ENCODE measurements around the gene RUNX2.
"Not testable (repeated sequence)": the region's sequence is repeated elsewhere in the genome, so short reads cannot be mapped to it uniquely, and the experiment has no call there.

RUNX2 gene

DNA sequence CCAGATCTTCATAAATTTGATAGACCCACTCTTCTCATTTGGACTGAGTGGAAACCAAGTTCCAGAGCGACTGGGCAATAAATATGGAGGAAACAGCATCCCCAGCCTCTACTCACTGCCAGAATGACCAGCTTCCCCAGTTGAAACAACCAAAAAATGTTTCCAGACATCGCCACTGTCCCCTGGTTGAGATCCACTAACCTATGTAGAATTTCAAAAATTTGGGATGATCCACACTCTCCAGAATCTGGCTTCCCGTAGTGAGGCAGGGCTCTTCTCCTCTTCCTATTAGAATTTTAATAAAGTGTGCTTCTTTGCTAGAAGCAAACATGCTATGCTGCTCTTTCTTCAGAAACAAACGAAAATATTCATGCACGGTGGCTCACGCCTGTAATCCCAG lies 336.6 kb downstream of the RUNX2 start:
- no peak for DNase-seq
- TF ChIP-seq POLR2A (IDR thresholded peaks at IDR 0.05; ENCODE audit: low read length), result no peak
- no peak for TF ChIP-seq GATA1 (IDR thresholded peaks at IDR 0.05; ENCODE audit: low read depth, low read length)

GRCh38 chr6:45665859-45666258 lies 337.7 kb downstream of the RUNX2 start:
- no peak for TF ChIP-seq POLR2A (IDR thresholded peaks at IDR 0.05; ENCODE audit: low read length)
- no peak for TF ChIP-seq GATA1 (IDR thresholded peaks at IDR 0.05; ENCODE audit: low read depth, low read length)
- DNase-seq, result no peak

DNA sequence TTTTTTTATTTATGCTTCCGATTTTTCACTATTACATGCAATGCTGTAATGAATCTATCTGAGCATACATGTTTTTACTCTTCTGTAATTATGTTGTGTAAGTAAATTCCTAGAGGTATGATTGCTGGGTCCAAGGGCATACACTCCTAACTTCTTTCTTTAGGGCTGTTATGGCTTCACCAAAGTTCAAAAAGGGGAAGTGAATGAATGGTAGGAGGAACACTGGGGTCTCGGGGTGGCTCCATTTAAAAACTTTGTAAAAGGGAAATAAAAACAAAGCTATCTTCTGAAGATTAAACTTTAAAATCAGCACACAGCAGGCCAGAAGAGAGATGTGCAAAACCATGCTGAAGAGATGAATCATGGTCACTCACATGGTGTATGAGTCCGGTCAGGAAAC lies 338.7 kb downstream of the RUNX2 start:
- no peak for DNase-seq
- no peak for TF ChIP-seq POLR2A (IDR thresholded peaks at IDR 0.05; ENCODE audit: low read length)
- TF ChIP-seq GATA1 (IDR thresholded peaks at IDR 0.05; ENCODE audit: low read depth, low read length), result no peak

DNA sequence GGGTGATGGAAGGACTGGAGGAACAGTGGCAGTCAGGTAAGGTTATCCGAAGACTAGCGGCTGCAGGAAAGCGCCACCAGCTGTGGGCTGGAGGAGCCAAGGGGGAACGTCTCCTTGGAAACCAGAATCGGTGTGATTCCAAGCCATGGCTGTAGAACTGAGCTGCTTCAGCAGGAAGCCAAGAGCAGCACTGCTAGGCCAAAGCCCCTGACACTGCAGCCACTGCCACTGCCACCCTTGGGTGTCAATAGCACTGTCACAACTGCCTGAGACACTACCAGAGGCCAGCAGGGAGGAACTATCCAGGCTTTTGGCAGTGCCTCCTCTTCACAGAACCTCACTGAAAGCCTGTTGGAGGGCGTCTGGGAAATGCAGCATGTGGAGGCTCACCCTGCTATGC lies 339.2 kb downstream of the RUNX2 start:
- DNase-seq, result no peak

GRCh38 chr6:45667766-45668165 lies 339.6 kb downstream of the RUNX2 start:
- no peak for DNase-seq
- TF ChIP-seq POLR2A (IDR thresholded peaks at IDR 0.05; ENCODE audit: low read length) (no peak), GATA1 (IDR thresholded peaks at IDR 0.05; ENCODE audit: low read depth, low read length) (no peak)

More for the DNA sequence above, 339.2 kb downstream of the RUNX2 start:
- TF ChIP-seq POLR2A (IDR thresholded peaks at IDR 0.05; ENCODE audit: low read length) (no peak), GATA1 (IDR thresholded peaks at IDR 0.05; ENCODE audit: low read depth, low read length) (no peak)

GRCh38 chr6:45668705-45669104 lies 340.6 kb downstream of the RUNX2 start:
- TF ChIP-seq GATA1 (IDR thresholded peaks at IDR 0.05; ENCODE audit: low read depth, low read length) (no peak), POLR2A (IDR thresholded peaks at IDR 0.05; ENCODE audit: low read length) (no peak)

GRCh38 chr6:45673167-45673566 lies 345.0 kb downstream of the RUNX2 start:
- not testable (repeated sequence) for DNase-seq

More at GRCh38 chr6:45668705-45669104, 340.6 kb downstream of the RUNX2 start:
- DNase-seq, result no peak

DNA sequence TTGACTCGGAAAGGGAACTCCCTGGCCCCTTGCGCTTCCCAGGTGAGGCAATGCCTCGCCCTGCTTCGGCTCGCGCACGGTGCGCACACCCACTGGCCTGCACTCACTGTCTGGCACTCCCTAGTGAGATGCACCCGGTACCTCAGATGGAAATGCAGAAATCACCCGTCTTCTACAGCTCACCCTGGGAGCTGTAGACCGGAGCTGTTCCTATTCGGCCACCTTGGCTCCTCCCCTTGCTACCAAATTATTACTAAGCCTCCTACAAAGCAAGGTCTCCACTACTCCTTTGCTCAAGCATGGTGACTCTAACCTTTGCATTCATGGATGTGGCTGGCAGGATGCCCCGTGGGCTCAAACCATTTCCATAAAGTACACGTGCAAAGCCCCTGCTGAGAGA lies 347.0 kb downstream of the RUNX2 start:
- DNase-seq, result not testable (repeated sequence)

- no peak for DNase-seq
- TF ChIP-seq GATA1 (IDR thresholded peaks at IDR 0.05; ENCODE audit: low read depth, low read length) (no peak), POLR2A (IDR thresholded peaks at IDR 0.05; ENCODE audit: low read length) (no peak)
Observed at GRCh38 chr6:45675634-45676033, 347.5 kb downstream of the RUNX2 start.

DNA sequence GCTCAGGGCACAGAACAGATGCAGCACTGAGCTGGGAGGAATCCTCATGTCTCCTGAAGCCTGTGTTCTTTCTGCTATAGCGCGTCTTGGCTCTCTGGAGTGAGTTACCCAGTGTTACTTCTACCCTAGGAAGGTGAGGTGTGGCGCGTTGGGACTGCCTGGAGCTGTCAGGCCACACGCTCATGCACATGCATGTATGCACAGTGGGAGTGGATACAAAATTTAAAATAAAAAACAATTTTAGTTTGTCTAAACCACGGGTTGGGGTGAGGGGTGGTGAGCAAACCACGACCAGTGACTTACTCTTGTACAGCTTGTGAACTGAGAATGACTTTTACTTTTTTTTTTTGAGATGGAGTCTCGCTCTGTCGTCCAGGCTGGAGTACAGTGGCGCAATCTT lies 348.2 kb downstream of the RUNX2 start:
- TF ChIP-seq POLR2A (IDR thresholded peaks at IDR 0.05; ENCODE audit: low read length) (no peak), GATA1 (IDR thresholded peaks at IDR 0.05; ENCODE audit: low read depth, low read length) (no peak)
- no peak for DNase-seq

DNA sequence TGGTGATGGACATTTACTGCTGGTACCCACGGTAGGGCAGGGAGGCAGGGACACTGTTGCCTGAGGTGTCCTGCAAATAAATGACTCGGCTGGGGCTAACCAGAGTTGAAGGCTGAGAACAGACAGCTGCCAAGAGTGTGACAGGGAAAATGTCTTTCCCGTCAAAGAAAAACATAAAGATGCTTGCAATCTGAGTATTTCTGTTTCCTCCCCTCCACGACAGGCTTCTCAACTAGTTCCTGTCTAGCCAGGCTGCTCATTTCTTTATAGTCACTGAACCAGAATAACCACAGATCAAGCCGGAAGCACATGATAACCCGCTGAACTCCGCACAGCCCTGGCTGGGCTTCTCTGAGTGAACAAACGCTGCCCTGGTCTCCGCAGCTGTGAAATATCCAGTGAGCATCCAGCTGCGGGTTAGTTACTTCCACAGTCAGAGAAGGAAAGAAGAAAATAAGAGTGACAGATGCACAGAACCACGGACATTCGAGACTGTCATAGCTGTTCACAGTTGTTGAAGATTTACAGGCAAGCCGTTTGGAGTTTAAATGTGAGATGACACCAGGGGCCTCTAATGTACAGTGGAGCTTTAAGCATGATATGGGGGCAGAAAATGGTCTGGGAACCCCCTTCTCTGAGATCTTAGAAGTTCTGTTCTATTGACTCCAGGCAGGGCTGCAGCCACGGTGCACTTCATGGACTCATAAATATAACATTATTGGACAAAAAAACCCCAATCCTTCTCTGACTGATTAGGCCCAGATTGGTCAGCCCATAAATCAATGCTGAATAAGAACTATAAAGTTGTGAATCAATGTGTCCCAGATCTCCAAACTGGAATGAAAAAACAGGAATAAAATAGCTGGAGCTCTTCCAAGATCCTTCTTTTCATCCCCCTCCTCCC lies 349.5 kb downstream of the RUNX2 start:
- DNase-seq, result no peak
- no peak for TF ChIP-seq GATA1 (IDR thresholded peaks at IDR 0.05; ENCODE audit: low read depth, low read length)

- TF ChIP-seq GATA1 (IDR thresholded peaks at IDR 0.05; ENCODE audit: low read depth, low read length) (no peak), POLR2A (IDR thresholded peaks at IDR 0.05; ENCODE audit: low read length) (no peak)
- DNase-seq, result no peak
Observed at GRCh38 chr6:45678285-45678607, 350.1 kb downstream of the RUNX2 start.

GRCh38 chr6:45679163-45679562 lies 351.0 kb downstream of the RUNX2 start:
- DNase-seq, result no peak
- TF ChIP-seq GATA1 (IDR thresholded peaks at IDR 0.05; ENCODE audit: low read depth, low read length) (no peak), POLR2A (IDR thresholded peaks at IDR 0.05; ENCODE audit: low read length) (no peak)

DNA sequence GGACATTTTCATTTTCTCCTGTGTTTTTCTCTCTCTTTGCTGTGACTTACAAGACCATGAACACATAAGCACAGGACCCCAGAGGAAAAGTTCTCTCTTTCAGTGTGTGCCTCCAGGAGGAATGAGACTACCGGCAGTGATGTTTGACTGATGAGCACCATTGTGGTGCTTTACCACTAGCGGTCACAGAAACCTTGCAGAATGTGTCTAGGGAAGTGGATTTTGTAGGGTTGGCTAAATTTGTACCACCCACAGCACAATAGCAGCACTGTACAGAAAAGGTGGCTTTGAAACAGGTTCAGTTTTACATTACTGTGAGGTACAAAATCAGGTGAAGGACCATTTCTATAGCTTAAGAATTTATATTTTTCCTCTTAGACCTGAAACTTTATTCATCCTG lies 351.5 kb downstream of the RUNX2 start:
- no peak for DNase-seq
- no peak for TF ChIP-seq GATA1 (IDR thresholded peaks at IDR 0.05; ENCODE audit: low read depth, low read length)
- no peak for TF ChIP-seq POLR2A (IDR thresholded peaks at IDR 0.05; ENCODE audit: low read length)

GRCh38 chr6:45681860-45682511 lies 353.9 kb downstream of the RUNX2 start:
- no peak for DNase-seq
- TF ChIP-seq POLR2A (IDR thresholded peaks at IDR 0.05; ENCODE audit: low read length) (no peak), GATA1 (IDR thresholded peaks at IDR 0.05; ENCODE audit: low read depth, low read length) (no peak)

Measured in erythroblast (primary cell).